ENCODE data around the gene SV2C.

Gene SV2C

DNA sequence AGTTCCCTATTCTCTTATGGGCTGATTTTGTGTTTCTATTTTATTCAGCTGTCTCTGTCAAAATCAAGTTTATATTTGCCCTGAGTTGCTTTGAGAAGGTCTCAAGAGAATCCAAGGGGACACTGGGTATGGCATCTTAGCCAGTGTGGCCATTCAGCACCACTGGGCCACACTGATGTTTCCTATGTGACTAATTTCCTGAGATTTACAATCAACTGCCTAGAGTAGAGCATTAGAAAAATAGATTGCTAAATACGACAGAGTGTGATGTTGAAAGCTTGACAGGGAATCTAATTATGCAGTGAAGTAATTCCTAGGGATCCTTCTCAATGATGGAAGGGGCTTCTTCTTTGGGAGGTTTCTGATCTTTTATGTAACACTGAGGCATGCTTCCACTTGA, 141.7 kb downstream of the SV2C start:
- TF ChIP-seq RARB (CRISPR knock-in tag; IDR thresholded peaks at IDR 0.05), result no peak
- TF ChIP-seq TOX (CRISPR knock-in tag; IDR thresholded peaks at IDR 0.05; ENCODE audit: borderline replicate concordance), result no peak
- TF ChIP-seq BACH2 (CRISPR knock-in tag; IDR thresholded peaks at IDR 0.05; ENCODE audit: borderline replicate concordance), result no peak
- no peak for TF ChIP-seq ZFP3 (CRISPR knock-in tag; IDR thresholded peaks at IDR 0.05)
- TF ChIP-seq GLIS3 (CRISPR knock-in tag; IDR thresholded peaks at IDR 0.05), result no peak
- no peak for TF ChIP-seq ZNF70 (CRISPR knock-in tag; IDR thresholded peaks at IDR 0.05)
- TF ChIP-seq, protein P1, sequence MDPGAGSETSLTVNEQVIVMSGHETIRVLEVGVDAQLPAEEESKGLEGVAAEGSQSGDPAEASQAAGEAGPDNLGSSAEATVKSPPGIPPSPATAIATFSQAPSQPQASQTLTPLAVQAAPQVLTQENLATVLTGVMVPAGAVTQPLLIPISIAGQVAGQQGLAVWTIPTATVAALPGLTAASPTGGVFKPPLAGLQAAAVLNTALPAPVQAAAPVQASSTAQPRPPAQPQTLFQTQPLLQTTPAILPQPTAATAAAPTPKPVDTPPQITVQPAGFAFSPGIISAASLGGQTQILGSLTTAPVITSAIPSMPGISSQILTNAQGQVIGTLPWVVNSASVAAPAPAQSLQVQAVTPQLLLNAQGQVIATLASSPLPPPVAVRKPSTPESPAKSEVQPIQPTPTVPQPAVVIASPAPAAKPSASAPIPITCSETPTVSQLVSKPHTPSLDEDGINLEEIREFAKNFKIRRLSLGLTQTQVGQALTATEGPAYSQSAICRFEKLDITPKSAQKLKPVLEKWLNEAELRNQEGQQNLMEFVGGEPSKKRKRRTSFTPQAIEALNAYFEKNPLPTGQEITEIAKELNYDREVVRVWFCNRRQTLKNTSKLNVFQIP (CRISPR knock-in tag; IDR thresholded peaks at IDR 0.05; ENCODE audit: borderline replicate concordance, low read depth), result no peak
- TF ChIP-seq ESRRG (CRISPR knock-in tag; IDR thresholded peaks at IDR 0.05), result no peak
- TF ChIP-seq ZC3H10 (CRISPR knock-in tag; IDR thresholded peaks at IDR 0.05), result no peak
- TF ChIP-seq ARNTL (CRISPR knock-in tag; IDR thresholded peaks at IDR 0.05; ENCODE audit: borderline replicate concordance, low read depth), result no peak
- TF ChIP-seq ZFP30 (CRISPR knock-in tag; IDR thresholded peaks at IDR 0.05), result no peak
- TF ChIP-seq ZNF565 (CRISPR knock-in tag; conservative IDR thresholded peaks at IDR 0.05; ENCODE audit: low read depth), result no peak
- no peak for TF ChIP-seq ISL1 (CRISPR knock-in tag; IDR thresholded peaks at IDR 0.05)
- TF ChIP-seq, protein P2, sequence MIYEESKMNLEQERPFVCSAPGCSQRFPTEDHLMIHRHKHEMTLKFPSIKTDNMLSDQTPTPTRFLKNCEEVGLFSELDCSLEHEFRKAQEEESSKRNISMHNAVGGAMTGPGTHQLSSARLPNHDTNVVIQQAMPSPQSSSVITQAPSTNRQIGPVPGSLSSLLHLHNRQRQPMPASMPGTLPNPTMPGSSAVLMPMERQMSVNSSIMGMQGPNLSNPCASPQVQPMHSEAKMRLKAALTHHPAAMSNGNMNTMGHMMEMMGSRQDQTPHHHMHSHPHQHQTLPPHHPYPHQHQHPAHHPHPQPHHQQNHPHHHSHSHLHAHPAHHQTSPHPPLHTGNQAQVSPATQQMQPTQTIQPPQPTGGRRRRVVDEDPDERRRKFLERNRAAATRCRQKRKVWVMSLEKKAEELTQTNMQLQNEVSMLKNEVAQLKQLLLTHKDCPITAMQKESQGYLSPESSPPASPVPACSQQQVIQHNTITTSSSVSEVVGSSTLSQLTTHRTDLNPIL (CRISPR knock-in tag; IDR thresholded peaks at IDR 0.05; ENCODE audit: low read depth), result no peak
- TF ChIP-seq, protein P3, sequence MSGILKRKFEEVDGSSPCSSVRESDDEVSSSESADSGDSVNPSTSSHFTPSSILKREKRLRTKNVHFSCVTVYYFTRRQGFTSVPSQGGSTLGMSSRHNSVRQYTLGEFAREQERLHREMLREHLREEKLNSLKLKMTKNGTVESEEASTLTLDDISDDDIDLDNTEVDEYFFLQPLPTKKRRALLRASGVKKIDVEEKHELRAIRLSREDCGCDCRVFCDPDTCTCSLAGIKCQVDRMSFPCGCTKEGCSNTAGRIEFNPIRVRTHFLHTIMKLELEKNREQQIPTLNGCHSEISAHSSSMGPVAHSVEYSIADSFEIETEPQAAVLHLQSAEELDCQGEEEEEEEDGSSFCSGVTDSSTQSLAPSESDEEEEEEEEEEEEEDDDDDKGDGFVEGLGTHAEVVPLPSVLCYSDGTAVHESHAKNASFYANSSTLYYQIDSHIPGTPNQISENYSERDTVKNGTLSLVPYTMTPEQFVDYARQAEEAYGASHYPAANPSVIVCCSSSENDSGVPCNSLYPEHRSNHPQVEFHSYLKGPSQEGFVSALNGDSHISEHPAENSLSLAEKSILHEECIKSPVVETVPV (CRISPR knock-in tag; IDR thresholded peaks at IDR 0.05), result no peak
- TF ChIP-seq, protein P4, sequence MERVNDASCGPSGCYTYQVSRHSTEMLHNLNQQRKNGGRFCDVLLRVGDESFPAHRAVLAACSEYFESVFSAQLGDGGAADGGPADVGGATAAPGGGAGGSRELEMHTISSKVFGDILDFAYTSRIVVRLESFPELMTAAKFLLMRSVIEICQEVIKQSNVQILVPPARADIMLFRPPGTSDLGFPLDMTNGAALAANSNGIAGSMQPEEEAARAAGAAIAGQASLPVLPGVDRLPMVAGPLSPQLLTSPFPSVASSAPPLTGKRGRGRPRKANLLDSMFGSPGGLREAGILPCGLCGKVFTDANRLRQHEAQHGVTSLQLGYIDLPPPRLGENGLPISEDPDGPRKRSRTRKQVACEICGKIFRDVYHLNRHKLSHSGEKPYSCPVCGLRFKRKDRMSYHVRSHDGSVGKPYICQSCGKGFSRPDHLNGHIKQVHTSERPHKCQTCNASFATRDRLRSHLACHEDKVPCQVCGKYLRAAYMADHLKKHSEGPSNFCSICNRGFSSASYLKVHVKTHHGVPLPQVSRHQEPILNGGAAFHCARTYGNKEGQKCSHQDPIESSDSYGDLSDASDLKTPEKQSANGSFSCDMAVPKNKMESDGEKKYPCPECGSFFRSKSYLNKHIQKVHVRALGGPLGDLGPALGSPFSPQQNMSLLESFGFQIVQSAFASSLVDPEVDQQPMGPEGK (CRISPR knock-in tag; IDR thresholded peaks at IDR 0.05; ENCODE audit: borderline replicate concordance), result no peak
- no peak for ATAC-seq

DNA sequence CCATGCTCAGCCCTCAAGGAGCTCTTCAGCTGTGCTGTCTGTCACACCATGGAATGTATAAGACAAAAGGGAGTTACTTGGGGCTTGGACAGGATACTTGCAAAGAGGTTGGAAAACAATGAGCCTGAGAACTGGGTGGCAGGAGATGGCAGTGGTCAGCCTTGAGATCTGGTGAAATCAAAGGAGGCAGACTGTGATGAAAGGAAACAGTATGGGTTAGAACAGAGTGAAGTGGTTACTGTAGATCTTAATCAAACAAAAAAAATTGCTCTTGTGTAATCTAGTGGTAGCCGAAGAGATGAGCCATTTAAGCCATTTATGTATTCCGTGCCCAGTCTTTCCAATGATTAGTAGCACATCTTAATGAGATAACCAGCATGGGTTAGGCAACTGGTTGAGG, 142.2 kb downstream of the SV2C start:
- TF ChIP-seq, protein P1 (CRISPR knock-in tag; IDR thresholded peaks at IDR 0.05; ENCODE audit: borderline replicate concordance, low read depth), result no peak
- TF ChIP-seq GLIS3 (CRISPR knock-in tag; IDR thresholded peaks at IDR 0.05) (no peak), ZC3H10 (CRISPR knock-in tag; IDR thresholded peaks at IDR 0.05) (no peak), ZNF8 (CRISPR knock-in tag; IDR thresholded peaks at IDR 0.05) (no peak), ZFP3 (CRISPR knock-in tag; IDR thresholded peaks at IDR 0.05) (no peak), RARB (CRISPR knock-in tag; IDR thresholded peaks at IDR 0.05) (no peak), PPARA (CRISPR knock-in tag; IDR thresholded peaks at IDR 0.05; ENCODE audit: borderline replicate concordance) (no peak), OSR1 (CRISPR knock-in tag; IDR thresholded peaks at IDR 0.05) (no peak)
- TF ChIP-seq, protein P3 (CRISPR knock-in tag; IDR thresholded peaks at IDR 0.05), result no peak
- TF ChIP-seq, protein P4 (CRISPR knock-in tag; IDR thresholded peaks at IDR 0.05; ENCODE audit: borderline replicate concordance), result no peak
- TF ChIP-seq, protein P5, sequence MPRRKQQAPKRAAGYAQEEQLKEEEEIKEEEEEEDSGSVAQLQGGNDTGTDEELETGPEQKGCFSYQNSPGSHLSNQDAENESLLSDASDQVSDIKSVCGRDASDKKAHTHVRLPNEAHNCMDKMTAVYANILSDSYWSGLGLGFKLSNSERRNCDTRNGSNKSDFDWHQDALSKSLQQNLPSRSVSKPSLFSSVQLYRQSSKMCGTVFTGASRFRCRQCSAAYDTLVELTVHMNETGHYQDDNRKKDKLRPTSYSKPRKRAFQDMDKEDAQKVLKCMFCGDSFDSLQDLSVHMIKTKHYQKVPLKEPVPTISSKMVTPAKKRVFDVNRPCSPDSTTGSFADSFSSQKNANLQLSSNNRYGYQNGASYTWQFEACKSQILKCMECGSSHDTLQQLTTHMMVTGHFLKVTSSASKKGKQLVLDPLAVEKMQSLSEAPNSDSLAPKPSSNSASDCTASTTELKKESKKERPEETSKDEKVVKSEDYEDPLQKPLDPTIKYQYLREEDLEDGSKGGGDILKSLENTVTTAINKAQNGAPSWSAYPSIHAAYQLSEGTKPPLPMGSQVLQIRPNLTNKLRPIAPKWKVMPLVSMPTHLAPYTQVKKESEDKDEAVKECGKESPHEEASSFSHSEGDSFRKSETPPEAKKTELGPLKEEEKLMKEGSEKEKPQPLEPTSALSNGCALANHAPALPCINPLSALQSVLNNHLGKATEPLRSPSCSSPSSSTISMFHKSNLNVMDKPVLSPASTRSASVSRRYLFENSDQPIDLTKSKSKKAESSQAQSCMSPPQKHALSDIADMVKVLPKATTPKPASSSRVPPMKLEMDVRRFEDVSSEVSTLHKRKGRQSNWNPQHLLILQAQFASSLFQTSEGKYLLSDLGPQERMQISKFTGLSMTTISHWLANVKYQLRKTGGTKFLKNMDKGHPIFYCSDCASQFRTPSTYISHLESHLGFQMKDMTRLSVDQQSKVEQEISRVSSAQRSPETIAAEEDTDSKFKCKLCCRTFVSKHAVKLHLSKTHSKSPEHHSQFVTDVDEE (CRISPR knock-in tag; IDR thresholded peaks at IDR 0.05), result no peak
- no peak for ATAC-seq

Measured in SK-N-SH treated with all-trans-retinoic acid at 6 μM for 48 hours (cell line).